Activated CD4-positive, alpha-beta memory T cell treated with anti-CD3 and anti-CD28 coated beads, Interleukin-2, amount 10 ng/mL, durations not matched to agents 7 days and 5 days (primary cell): Measurements from ENCODE around the gene NES. TPM values are rescaled to one million over a fixed set of nuclear protein-coding genes. Genes with fewer than 3 reads are reported as not detected.
A peak's percentile ranks its signal among the peaks of the same experiment; 100 is the strongest.

Experiments used
- CTCF ChIA-PET: fragments of 350-600 bp; sonication (Branson Sonifier 250); formaldehyde crosslinking; loops from one replicate; lab custom pipeline; 2021; ENCODE audit warnings: antibody characterized with exemption, inconsistent platforms; lab: Charles Lee
- POLR2A ChIA-PET: fragments of 350-600 bp; sonication (Branson Sonifier 250); formaldehyde crosslinking; loops from one replicate; lab custom pipeline; 2021; ENCODE audit warnings: antibody characterized with exemption; lab: Charles Lee
- DNase-seq: peaks from one replicate; pipeline ENCODE4 v3.0.0-alpha.2; 2020
- H3K27ac Mint-ChIP-seq: one replicate; pipeline ENCODE4 v1.8.0; 2021; ENCODE audit warnings: mild to moderate bottlenecking, mixed read lengths
- H3K27me3 Mint-ChIP-seq: one replicate; pipeline ENCODE4 v1.8.0; 2021; ENCODE audit warnings: mixed read lengths
- H3K36me3 Mint-ChIP-seq: one replicate; pipeline ENCODE4 v1.8.0; 2021; ENCODE audit warnings: low read depth, mixed read lengths
- H3K4me1 Mint-ChIP-seq: one replicate; pipeline ENCODE4 v1.8.0; 2021; ENCODE audit warnings: mixed read lengths
- H3K4me3 Mint-ChIP-seq: one replicate; pipeline ENCODE4 v1.8.0; 2021; ENCODE audit warnings: mild to moderate bottlenecking, mixed read lengths
- H3K9me3 Mint-ChIP-seq: one replicate; pipeline ENCODE4 v1.8.0; 2021; ENCODE audit warnings: mixed read lengths
- total RNA-seq, 2 experiments: library from RNA; stranded (reverse); gene quantifications; one replicate each; pipeline ENCODE4 v1.2.3, GENCODE V29; 2021

The NES gene
- total RNA-seq, 2 experiments from 2014 or later = not detected

GRCh38 chr1:156656806-156657740 lies 20.1 kb downstream of the NES start:
- CTCF ChIA-PET = interaction anchor here (0.9 to 8.7 kb wide), 11 partner anchors 8 to 273 kb away, joined by 3 to 275 read pairs (median 4); partner anchors contain the start of genes BCAN, HAPLN2, ISG20L2 and METTL25B
- Mint-ChIP-seq H3K9me3 (no peaks in the 10 kb centered on the region), H3K36me3 (peaks cover 3% of the 10 kb centered on the region), H3K27me3 (peaks cover 50% of the 10 kb centered on the region), H3K4me1 (peaks cover 54% of the 10 kb centered on the region), H3K27ac (no peak overlapping the region), H3K4me3 (peak overlapping the region; percentile 27)
- DNase-seq = peak; percentile 75
- POLR2A ChIA-PET = no interaction called here

GRCh38 chr1:156655904-156656516 lies 21.2 kb downstream of the NES start:
- POLR2A ChIA-PET = interaction anchor here (0.8 to 1.3 kb wide), 2 partner anchors 12 to 28 kb away, joined by 3 to 4 read pairs; no protein-coding TSS in a partner anchor
- Mint-ChIP-seq H3K9me3 (no peaks in the 10 kb centered on the region), H3K27ac (no peak overlapping the region), H3K27me3 (peaks cover 55% of the 10 kb centered on the region), H3K4me1 (peaks cover 44% of the 10 kb centered on the region), H3K36me3 (peaks cover 3% of the 10 kb centered on the region), H3K4me3 (no peak overlapping the region)
- DNase-seq = no peak
- CTCF ChIA-PET = interaction anchor here (0.7 to 8.7 kb wide), 4 partner anchors 8 to 30 kb away, joined by 3 to 275 read pairs (median 72); partner anchors contain the start of genes HAPLN2 and NES

- H3K27me3 Mint-ChIP-seq = peaks cover 59% of the 10 kb centered on the region
- ChIA-PET CTCF (interaction anchor here (1.7 to 8.7 kb wide), 3 partner anchors 9 to 30 kb away, joined by 4 to 275 read pairs (median 139); partner anchors contain the start of genes HAPLN2 and NES), POLR2A (interaction anchor here (0.8 to 1.3 kb wide), 2 partner anchors 11 to 28 kb away, joined by 3 to 4 read pairs; no protein-coding TSS in a partner anchor)
- H3K4me1 Mint-ChIP-seq = peaks cover 39% of the 10 kb centered on the region
- H3K4me3 Mint-ChIP-seq = no peak overlapping the region
- H3K36me3 Mint-ChIP-seq = peaks cover 2% of the 10 kb centered on the region
- no peak for DNase-seq
- no peaks in the 10 kb centered on the region for H3K9me3 Mint-ChIP-seq
- H3K27ac Mint-ChIP-seq = no peak overlapping the region
Measured at GRCh38 chr1:156655151-156655903, 21.9 kb downstream of the NES start.

GRCh38 chr1:156654700-156655099 lies 22.5 kb downstream of the NES start:
- CTCF ChIA-PET = interaction anchor here (8.6 to 8.7 kb wide), 2 partner anchors 25 to 29 kb away, joined by 139 to 275 read pairs; partner anchors contain the start of genes HAPLN2 and NES
- POLR2A ChIA-PET = interaction anchor here (1.3 kb wide), 1 partner anchor 11 kb away, joined by 4 read pairs; no protein-coding TSS in a partner anchor
- H3K36me3 Mint-ChIP-seq = no peaks in the 10 kb centered on the region
- H3K27ac Mint-ChIP-seq = no peak overlapping the region
- peaks cover 63% of the 10 kb centered on the region for H3K27me3 Mint-ChIP-seq
- H3K4me3 Mint-ChIP-seq = no peak overlapping the region
- DNase-seq = no peak
- no peaks in the 10 kb centered on the region for H3K9me3 Mint-ChIP-seq
- H3K4me1 Mint-ChIP-seq = peaks cover 34% of the 10 kb centered on the region

GRCh38 chr1:156652992-156653355 lies 24.2 kb downstream of the NES start:
- ChIA-PET POLR2A (interaction anchor here (1.3 kb wide), 1 partner anchor 9 kb away, joined by 3 read pairs; no protein-coding TSS in a partner anchor), CTCF (interaction anchor here (1.0 to 1.6 kb wide), 3 partner anchors 8 to 29 kb away, joined by 3 to 7 read pairs (median 3); no protein-coding TSS in a partner anchor)
- no peak for DNase-seq
- H3K4me3 Mint-ChIP-seq = no peak overlapping the region
- H3K27me3 Mint-ChIP-seq = peaks cover 74% of the 10 kb centered on the region
- H3K4me1 Mint-ChIP-seq = peaks cover 16% of the 10 kb centered on the region
- no peaks in the 10 kb centered on the region for H3K9me3 Mint-ChIP-seq
- H3K36me3 Mint-ChIP-seq = no peaks in the 10 kb centered on the region
- H3K27ac Mint-ChIP-seq = no peak overlapping the region

GRCh38 chr1:156652131-156652991 lies 24.8 kb downstream of the NES start:
- H3K27me3 Mint-ChIP-seq = peaks cover 75% of the 10 kb centered on the region
- H3K27ac Mint-ChIP-seq = no peak overlapping the region
- peak; percentile 38 for DNase-seq
- H3K36me3 Mint-ChIP-seq = no peaks in the 10 kb centered on the region
- H3K4me3 Mint-ChIP-seq = no peak overlapping the region
- H3K4me1 Mint-ChIP-seq = peaks cover 10% of the 10 kb centered on the region
- no peaks in the 10 kb centered on the region for H3K9me3 Mint-ChIP-seq
- POLR2A ChIA-PET = interaction anchor here (1.3 kb wide), 2 partner anchors 8 to 9 kb away, joined by 3 read pairs; no protein-coding TSS in a partner anchor
- CTCF ChIA-PET = interaction anchor here (1.0 to 1.6 kb wide), 3 partner anchors 9 to 28 kb away, joined by 3 to 7 read pairs (median 3); no protein-coding TSS in a partner anchor

- H3K4me3 Mint-ChIP-seq = no peak overlapping the region
- no peaks in the 10 kb centered on the region for H3K36me3 Mint-ChIP-seq
- ChIA-PET CTCF (interaction anchor here (0.9 to 4.5 kb wide), 5 partner anchors 11 to 203 kb away, joined by 3 to 37 read pairs (median 5); no protein-coding TSS in a partner anchor), POLR2A (interaction anchor here (0.7 to 1.9 kb wide), 3 partner anchors 17 to 80 kb away, joined by 3 to 5 read pairs (median 3); partner anchors contain the start of gene ISG20L2)
- peaks cover 75% of the 10 kb centered on the region for H3K27me3 Mint-ChIP-seq
- H3K9me3 Mint-ChIP-seq = no peaks in the 10 kb centered on the region
- DNase-seq = no peak
- no peak overlapping the region for H3K27ac Mint-ChIP-seq
- H3K4me1 Mint-ChIP-seq = peaks cover 14% of the 10 kb centered on the region
Measured at GRCh38 chr1:156648951-156649350, 28.3 kb downstream of the NES start.

GRCh38 chr1:156648496-156648895 lies 28.7 kb downstream of the NES start:
- Mint-ChIP-seq H3K4me1 (peaks cover 18% of the 10 kb centered on the region), H3K9me3 (no peaks in the 10 kb centered on the region), H3K27ac (no peak overlapping the region), H3K36me3 (no peaks in the 10 kb centered on the region), H3K4me3 (no peak overlapping the region), H3K27me3 (peaks cover 73% of the 10 kb centered on the region)
- ChIA-PET CTCF (interaction anchor here (0.9 to 4.5 kb wide), 5 partner anchors 11 to 202 kb away, joined by 3 to 37 read pairs (median 5); no protein-coding TSS in a partner anchor), POLR2A (interaction anchor here (0.7 to 1.9 kb wide), 3 partner anchors 17 to 81 kb away, joined by 3 to 5 read pairs (median 3); partner anchors contain the start of gene ISG20L2)
- DNase-seq = no peak

- ChIA-PET POLR2A (no interaction called here), CTCF (interaction anchor here (4.5 to 6.9 kb wide), 2 partner anchors 12 to 22 kb away, joined by 31 to 80 read pairs; no protein-coding TSS in a partner anchor)
- no peak for DNase-seq
Measured at GRCh38 chr1:156647351-156647750, 29.9 kb downstream of the NES start.

GRCh38 chr1:156646738-156647211 lies 30.4 kb downstream of the NES start:
- CTCF ChIA-PET = interaction anchor here (1.2 to 6.9 kb wide), 2 partner anchors 10 to 21 kb away, joined by 4 to 80 read pairs; no protein-coding TSS in a partner anchor
- Mint-ChIP-seq H3K36me3 (no peaks in the 10 kb centered on the region), H3K27me3 (peaks cover 75% of the 10 kb centered on the region), H3K9me3 (no peaks in the 10 kb centered on the region), H3K27ac (no peak overlapping the region), H3K4me1 (peaks cover 31% of the 10 kb centered on the region), H3K4me3 (no peak overlapping the region)
- no peak for DNase-seq
- POLR2A ChIA-PET = interaction anchor here (1.5 to 1.6 kb wide), 2 partner anchors 19 to 21 kb away, joined by 3 to 5 read pairs; no protein-coding TSS in a partner anchor

More at GRCh38 chr1:156647351-156647750, 29.9 kb downstream of the NES start:
- Mint-ChIP-seq H3K27ac (no peak overlapping the region), H3K4me1 (peaks cover 30% of the 10 kb centered on the region), H3K36me3 (no peaks in the 10 kb centered on the region), H3K4me3 (no peak overlapping the region), H3K27me3 (peaks cover 76% of the 10 kb centered on the region), H3K9me3 (no peaks in the 10 kb centered on the region)
